Measurements from ENCODE around the gene IGFBP4. TPM values are rescaled to one million over a fixed set of nuclear protein-coding genes. Genes with fewer than 3 reads are reported as not detected.
A peak's percentile ranks its signal among the peaks of the same experiment; 100 is the strongest.

Gene IGFBP4
- total RNA-seq, 4 donors from 2014 or later = 209 to 428 (median 281) TPM

DNA sequence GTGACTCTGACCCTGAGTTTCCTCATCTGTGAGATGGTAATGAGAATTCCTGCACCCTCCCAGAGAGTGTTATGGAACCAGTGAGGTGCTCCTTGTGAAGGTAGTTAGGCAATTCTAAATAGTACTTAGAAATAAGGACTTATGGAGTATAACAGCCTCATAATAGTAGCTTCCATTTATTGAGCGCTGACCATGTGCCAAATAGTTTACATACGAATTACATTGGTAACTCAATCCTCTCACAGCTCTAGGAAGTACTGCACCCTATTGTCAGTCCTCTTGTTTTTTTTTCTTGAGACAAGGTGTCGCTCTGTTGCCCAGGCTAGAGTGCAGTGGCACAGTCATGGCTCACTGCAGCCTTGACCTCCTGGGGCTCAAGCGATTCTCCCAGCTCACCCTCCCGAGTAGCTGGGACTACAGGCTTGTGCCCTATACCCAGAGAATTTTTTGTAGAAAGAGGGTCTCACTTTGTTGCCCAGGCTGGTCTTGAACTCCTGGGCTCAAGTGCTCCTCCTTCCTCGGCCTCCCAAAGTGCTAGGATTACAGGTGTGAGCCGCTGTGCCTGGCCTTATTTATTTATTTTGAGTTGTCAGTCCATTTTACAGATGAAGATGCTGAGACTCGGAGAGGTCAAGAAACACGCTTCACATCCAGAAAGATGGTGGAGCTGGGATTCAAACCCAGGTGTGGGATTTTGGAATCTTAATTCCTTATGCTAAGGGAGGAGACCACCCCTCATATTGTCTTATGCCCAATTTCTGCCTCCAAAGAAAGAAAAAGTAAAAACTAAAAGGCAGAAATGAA lies 55.2 kb downstream of the IGFBP4 start:
- H3K4me1 ChIP-seq = peaks cover 0 to 38% (median 11%) of the 10 kb centered on the region in 3 donors
- TF ChIP-seq, protein P1, sequence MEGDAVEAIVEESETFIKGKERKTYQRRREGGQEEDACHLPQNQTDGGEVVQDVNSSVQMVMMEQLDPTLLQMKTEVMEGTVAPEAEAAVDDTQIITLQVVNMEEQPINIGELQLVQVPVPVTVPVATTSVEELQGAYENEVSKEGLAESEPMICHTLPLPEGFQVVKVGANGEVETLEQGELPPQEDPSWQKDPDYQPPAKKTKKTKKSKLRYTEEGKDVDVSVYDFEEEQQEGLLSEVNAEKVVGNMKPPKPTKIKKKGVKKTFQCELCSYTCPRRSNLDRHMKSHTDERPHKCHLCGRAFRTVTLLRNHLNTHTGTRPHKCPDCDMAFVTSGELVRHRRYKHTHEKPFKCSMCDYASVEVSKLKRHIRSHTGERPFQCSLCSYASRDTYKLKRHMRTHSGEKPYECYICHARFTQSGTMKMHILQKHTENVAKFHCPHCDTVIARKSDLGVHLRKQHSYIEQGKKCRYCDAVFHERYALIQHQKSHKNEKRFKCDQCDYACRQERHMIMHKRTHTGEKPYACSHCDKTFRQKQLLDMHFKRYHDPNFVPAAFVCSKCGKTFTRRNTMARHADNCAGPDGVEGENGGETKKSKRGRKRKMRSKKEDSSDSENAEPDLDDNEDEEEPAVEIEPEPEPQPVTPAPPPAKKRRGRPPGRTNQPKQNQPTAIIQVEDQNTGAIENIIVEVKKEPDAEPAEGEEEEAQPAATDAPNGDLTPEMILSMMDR (IDR thresholded peaks at IDR 0.05) = no peak
- TF ChIP-seq POLR2A (IDR thresholded peaks at IDR 0.05) (no peak), POLR2AphosphoS5 (IDR thresholded peaks at IDR 0.05) (no peak), EP300 (IDR thresholded peaks at IDR 0.05) (no peak)
- 64 to 70% methylated on average over 3 to 9 of the region's 9 CpGs for WGBS, 2 donors (ENCODE audit: low coverage in 1 of 2)
- H3K27me3 ChIP-seq = no peaks in the 10 kb centered on the region
- no peaks in the 10 kb centered on the region for H3K36me3 ChIP-seq
- peaks cover 0 to 3% (median 0%) of the 10 kb centered on the region in 3 donors for H3K9me3 ChIP-seq
- ATAC-seq = no peak
- H3K4me3 ChIP-seq = no peak overlapping the region
- peak overlapping the region; percentile 7 to 83 (median 75) for H3K27ac ChIP-seq

DNA sequence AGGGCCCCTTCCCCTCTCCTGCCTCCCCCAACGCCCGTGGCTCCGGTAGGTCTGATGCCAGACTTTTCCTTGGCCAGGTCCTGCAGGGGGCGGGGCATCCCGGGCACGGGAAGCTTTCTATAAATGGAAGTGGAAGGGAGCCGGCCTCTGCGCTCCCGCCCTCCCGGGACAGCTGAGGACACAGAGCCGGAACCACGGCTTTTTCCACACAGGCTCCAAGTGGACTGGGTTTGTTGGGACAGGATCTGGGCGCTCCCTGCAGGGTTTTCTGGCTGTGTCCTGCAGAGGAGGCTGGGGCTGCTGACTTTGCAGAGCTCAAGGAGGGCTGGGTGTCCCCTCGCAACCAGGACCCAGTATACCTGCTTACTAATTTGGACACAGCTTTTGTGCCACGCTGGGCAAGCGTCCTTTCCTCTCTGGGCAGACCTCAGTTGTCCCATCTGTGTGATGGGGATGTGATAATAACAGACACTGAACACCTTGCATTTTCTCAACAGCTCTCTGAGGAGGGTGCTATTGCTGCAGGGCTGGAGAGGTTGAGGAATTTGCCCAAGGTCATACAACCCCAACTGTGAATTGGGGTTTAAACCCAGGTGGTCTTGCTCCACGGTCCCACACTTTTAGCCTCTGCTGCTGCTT lies 56.4 kb downstream of the IGFBP4 start:
- H3K27ac ChIP-seq = peak overlapping the region; percentile 48 to 83 (median 75)
- peak overlapping the region in 1 of 2 donors; percentile 18 for H3K4me3 ChIP-seq
- TF ChIP-seq POLR2AphosphoS5 (IDR thresholded peaks at IDR 0.05) (peak; percentile 42), POLR2A (IDR thresholded peaks at IDR 0.05) (no peak), EP300 (IDR thresholded peaks at IDR 0.05) (no peak)
- TF ChIP-seq, protein P1 (IDR thresholded peaks at IDR 0.05) = peak in 3 of 4 experiments; percentile 23 to 47 (median 27)
- 60 to 67% methylated on average over 1 of the region's 17 CpGs for WGBS, 2 donors (ENCODE audit: low coverage in 1 of 2)
- peaks cover 0 to 8% (median 0%) of the 10 kb centered on the region in 3 donors for H3K9me3 ChIP-seq
- no peaks in the 10 kb centered on the region for H3K27me3 ChIP-seq
- peak; percentile 96 for ATAC-seq
- H3K36me3 ChIP-seq = no peaks in the 10 kb centered on the region
- peaks cover 0 to 38% (median 11%) of the 10 kb centered on the region in 3 donors for H3K4me1 ChIP-seq

- no peaks in the 10 kb centered on the region for H3K27me3 ChIP-seq
- no peak for ATAC-seq
- H3K27ac ChIP-seq = peak overlapping the region in 3 of 4 donors; percentile 74 to 83 (median 76)
- TF ChIP-seq, protein P1 (IDR thresholded peaks at IDR 0.05) = no peak
- TF ChIP-seq POLR2AphosphoS5 (IDR thresholded peaks at IDR 0.05) (no peak), POLR2A (IDR thresholded peaks at IDR 0.05) (no peak)
- WGBS, 2 donors (ENCODE audit: low coverage in 1 of 2) = 35 to 90% methylated on average over 2 to 6 of the region's 11 CpGs
- H3K36me3 ChIP-seq = no peaks in the 10 kb centered on the region
- no peak overlapping the region for H3K4me3 ChIP-seq
- H3K4me1 ChIP-seq = peaks cover 0 to 38% (median 11%) of the 10 kb centered on the region in 3 donors
- peaks cover 0 to 8% (median 0%) of the 10 kb centered on the region in 3 donors for H3K9me3 ChIP-seq
Observed at GRCh38 chr17:40500190-40500589, 56.9 kb downstream of the IGFBP4 start.

DNA sequence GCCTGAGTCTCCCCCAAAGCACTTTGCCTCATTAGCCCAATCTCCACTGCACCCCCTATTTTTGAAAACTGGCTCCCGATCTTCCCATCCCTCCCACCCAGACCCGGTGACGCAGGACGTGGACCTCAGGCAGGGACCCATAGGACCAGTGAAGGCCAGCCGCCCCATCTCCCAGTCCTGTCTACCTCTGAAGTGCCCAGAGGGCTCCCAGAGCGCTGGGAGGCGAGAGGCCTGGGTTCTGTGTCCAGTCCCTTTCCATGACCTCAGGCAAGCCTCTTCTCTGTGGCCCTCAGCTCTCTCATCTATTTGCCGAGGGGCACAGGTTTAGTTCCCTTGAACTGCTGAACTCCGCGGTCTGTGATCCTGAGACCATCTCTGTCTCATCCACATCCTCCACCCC lies 57.5 kb downstream of the IGFBP4 start:
- H3K27ac ChIP-seq = peak overlapping the region in 1 of 4 donors; percentile 83
- no peak overlapping the region for H3K4me3 ChIP-seq

More for the DNA sequence above, 57.5 kb downstream of the IGFBP4 start:
- Histone ChIP-seq H3K27me3 (no peaks in the 10 kb centered on the region), H3K4me1 (peaks cover 0 to 38% (median 11%) of the 10 kb centered on the region in 3 donors), H3K9me3 (peaks cover 0 to 8% (median 0%) of the 10 kb centered on the region in 3 donors), H3K36me3 (no peaks in the 10 kb centered on the region)
- no peak for ATAC-seq
- WGBS, 2 donors (ENCODE audit: low coverage in 1 of 2) = 100% methylated on average over 1 of the region's 10 CpGs; no CpG with 5 or more reads in 1 of the 2 donors
- TF ChIP-seq, protein P1 (IDR thresholded peaks at IDR 0.05) = no peak
- TF ChIP-seq POLR2A (IDR thresholded peaks at IDR 0.05) (no peak), EP300 (IDR thresholded peaks at IDR 0.05) (no peak), POLR2AphosphoS5 (IDR thresholded peaks at IDR 0.05) (no peak)
